NCI-H2081 (cell line): ENCODE results near the gene ZNF821.
"Not testable (repeated sequence)": the region's sequence is repeated elsewhere in the genome, so short reads cannot be mapped to it uniquely, and the experiment has no call there.

ENCODE experiments used
- DNase-seq, 2 experiments: peaks; one replicate each; lab custom pipeline; 2025; lab: John Stamatoyannopoulos, UW

ZNF821 gene

DNA sequence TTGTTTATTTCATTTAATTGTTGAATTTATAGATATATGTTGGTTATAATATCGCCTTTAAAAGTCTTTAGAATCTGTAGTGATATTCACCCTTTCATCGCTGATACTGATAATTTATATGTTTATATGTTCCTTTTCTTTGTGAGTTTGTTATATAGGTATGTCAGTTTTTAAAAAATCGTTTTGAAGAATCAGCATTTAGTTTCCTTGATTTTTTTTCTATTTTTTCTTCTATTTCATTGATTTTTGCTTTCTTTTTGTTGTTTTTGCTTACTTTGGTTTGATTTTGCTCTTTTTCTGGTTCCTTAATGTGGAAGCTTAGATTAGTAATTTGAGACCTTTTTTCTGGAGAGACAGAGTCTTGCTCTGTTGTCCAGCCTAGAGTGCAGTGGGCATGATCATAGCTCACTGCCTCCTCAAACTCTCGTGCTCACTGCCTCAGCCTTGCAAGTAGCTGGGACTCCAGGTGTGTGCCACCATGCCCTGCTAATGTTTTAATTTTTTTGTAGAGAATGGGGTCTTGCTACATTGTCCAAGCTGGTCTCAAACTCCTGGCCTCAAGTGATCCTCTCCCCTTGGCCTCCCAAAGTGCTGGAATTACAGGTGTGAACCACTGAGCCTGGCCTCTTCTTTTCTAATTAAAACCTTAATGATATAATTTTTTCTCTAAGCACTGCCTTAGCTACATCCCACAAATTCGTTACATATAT lies 18.8 kb upstream of the ZNF821 start:
- DNase-seq: no peak

DNA sequence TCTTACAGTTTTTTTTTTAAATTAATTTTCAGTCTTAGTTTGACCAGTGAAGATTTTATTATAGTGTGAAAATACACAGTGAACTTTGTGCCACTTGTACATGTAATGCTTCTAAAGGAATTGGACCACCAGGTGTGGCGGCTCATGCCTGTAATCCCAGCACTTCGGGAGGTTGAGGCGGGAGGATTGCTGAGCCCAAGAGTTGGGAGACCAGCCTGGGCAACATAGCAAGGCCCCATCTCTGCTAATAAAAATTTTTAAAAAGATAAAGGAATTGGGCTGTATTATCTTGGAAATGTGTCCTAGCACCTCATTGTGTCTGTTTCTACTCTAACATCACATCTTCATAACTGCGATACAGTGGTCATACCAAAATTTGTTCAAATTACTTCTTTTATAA lies 15.2 kb upstream of the ZNF821 start:
- DNase-seq: no peak

DNA sequence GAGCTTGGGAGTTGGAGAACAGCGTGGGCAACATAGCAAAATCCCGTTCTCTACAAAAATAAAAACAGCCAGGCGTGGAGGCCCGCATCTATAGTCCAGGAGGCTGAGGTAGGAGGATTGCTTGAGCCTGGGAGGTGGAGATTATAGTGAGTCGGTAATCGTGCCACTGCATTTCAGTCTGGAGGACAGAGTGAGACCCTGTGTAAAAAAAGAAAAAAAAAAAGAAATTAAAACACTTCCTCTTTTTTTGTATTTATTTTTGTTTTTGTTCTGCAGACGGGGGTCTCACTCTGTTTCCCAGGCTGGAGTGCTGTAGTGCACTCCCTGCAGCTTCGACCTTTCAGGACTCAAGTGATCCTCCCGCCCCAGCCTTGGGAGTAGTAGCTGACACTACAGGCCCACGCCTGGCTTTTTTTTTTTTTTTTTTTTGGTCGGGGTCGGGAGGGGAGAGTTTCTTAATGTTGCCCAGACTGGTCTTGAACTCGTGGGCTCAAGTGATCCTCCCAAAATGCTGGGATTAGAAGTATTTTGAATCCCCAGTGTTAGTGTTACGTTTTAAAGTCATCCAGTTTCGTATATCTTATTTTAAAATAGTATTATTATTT lies 12.9 kb upstream of the ZNF821 start:
- no peak for DNase-seq

DNA sequence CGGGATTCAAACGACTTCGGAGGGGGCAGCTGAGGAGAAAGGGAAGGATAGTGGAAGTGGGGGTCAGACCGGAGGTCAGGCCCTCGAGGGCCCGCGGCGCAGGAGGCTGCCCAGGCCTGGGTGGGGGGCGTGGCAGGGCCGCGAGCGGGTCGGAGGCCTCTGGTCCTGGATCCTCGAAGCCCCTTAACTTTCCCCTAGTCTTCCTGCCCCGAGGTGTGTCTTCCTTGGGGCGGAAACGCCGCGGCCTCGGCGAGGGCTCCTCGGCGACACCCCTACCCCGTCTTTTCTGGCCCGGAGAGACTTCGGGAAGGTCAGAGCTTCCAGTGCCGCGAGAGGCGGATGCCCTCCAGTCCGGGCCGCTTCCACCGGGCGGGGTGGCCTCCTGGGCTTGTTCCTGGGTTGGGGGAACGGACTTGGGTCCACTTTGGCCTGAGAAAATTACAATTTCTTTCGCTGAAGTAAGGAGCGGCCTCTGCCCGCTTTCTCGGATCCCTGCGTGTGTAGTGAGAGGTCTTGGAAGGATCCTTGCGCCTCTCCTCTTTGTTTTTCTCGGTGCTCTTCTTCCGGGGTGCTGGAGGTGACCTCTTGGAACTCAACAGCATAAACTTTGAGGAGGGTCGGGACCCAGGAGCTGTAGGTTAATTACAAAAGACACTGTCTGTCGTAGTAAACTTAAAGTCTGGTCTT lies 11.8 kb upstream of the ZNF821 start:
- DNase-seq: no peak

DNA sequence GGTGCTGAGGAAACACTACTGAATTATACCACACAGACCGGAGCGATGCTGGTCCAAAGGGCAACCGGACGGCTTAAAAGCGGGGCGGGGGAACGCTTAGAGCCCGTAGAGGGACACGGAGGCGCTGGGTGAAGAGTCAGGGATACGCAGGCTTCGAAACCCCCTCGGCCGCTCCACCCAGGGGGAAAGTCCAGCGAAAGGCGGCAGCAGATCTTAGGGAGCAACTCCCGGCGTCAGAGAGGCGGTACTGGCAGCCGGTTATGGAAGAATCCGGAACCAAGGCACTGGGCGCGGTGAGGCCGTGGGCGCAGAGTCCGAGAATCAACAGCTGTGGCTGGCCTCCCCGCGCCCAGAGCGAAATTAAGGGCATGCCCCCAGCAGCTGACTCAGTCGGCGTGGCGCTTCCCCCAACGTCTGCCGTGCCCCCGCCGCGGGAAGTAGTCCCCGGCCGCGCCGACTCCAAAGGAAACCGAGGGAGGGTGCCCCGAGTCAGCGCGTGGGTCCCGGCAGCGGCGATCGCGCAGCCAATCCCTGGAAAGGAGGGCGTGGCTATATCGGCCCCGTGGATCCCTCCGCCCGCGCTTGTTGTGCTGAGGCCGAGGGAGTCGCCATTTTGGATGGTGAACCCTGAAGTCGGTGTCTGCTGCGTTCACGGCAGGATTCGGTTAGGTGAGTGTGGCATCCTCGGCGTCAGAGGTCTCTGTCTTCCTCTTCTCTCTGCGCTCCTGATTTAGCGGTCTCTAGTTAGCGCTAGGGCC lies 11.1 kb upstream of the ZNF821 start, which contains the start of gene IST1:
Gene IST1, plus strand, starts transcription at position 611 of the 758 bp plus-strand sequence. CDS start 20,110 bp downstream, outside the sequence.
- peak; percentile 91 to 96 for DNase-seq

DNA sequence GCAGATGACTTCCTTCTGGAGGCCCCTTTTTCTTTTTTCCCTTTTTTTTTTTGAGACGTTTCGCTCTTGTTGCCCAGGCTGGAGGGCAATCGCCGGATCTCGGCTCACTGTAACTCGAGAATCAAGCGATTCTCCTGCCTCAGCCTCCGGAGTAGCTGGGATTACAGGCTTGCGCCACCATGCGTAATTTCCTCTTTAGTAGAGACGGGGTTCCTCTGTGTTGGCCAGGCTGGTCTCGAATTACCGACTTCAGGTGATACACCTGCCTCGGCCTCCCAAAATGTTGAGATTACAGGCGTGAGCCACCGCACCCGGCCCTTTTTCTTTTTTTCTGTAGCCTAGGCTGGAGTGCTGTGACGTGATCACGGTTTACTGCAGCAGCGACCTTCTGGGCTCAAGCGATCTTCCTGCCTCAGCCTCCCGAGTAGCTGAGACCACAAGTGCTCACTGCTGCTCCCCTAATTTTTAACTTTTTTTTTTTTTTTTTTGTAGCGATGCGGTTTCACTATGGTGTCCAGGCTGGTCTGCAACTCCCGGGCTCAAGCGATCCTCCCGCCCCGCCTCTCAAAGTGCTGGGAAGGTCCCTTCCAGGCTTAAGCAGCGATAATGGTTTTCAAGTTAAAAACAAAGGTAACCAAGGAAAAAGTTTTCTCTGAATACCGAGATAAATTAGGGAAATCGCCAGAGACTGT lies 10.4 kb upstream of the ZNF821 start:
- DNase-seq: peak; percentile 14 to 50

DNA sequence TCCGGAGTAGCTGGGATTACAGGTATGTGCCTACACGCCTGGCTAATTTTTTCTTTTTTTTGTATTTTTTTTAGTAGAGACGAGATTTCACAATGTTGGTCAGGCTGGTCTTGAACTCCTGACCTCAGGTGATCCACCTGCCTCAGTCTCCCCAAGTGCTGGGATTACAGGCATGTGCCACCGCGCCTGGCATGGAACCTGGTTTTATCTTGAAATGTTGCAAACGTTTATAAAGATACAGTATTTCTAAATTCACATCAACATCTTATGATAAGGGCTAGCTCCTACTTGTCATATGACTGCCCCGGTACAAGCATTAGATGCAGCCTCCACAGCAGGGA lies 9.9 kb upstream of the ZNF821 start:
- no peak for DNase-seq

DNA sequence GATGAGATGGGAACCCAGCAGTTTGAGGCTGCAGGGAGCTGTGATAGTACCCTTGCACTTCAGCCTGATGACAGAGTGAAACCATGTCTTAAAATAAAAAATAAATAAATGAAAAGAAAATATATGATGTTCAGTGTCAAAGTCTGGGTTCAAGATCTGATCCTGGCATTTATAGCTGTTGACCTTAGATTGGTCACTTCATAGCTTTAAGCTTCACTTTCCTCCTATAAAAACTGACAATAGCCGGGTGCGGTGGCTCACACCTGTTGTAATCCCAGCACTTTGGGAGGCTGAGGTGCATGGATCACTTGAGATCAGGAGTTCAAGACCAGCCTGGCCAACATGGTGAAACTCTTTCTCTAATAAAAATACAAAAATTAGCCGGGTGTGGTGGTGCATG lies 5.2 kb upstream of the ZNF821 start:
- no peak for DNase-seq

DNA sequence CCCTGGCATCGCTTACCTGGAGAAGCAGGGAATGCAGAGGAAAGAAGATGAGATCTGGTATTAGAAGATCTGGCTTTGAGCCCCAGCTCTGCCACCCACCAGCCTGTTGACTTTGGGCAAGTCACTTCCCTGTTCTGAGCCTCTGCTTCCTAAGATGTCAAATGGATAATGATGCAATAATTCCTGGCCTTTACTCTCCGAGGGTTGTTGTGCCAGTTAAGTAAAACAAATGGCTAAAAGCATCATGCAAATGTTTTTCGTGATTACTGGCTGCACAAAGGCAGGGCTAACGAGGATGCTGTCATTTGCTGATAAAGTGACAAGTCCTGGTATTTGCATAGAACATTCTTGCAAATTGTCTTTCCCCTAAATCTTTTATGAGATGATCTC lies 1.3 kb upstream of the ZNF821 start:
- no peak for DNase-seq

DNA sequence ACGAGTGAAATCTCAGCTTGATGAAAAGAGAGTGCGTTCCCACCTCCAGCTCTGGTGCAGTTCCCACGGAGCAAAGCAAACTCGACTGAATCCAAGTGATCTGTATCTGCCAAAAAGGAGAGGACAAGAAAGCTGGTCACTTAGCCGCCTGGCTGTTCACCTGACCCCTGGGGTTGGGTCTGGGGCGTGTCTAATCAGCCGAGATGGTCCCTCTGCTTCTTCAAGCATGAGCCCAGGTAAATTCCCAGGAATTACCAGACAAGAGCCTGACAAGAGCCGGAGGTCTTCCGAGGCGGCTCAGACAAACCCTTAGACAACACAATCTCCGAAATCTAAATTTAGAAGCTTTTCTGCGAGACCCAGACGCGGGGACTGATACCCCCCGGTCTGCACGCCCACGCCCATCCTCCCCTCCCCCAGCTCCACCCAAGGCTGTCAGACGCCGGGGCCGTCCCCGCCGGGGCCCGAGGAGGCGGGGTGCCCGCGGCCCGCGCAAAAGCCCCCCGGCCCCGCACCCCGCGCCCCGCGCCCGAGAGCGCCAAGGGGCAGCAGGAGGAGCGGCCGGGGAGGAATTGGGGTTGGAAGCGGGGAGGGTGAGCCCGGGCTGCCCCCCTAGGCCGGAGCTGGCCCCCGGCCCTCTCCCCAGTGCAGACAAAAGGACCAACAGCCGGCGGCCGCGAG lies 674 bp downstream of the ZNF821 start:
- DNase-seq: peak in 1 of 2 experiments; percentile 10

DNA sequence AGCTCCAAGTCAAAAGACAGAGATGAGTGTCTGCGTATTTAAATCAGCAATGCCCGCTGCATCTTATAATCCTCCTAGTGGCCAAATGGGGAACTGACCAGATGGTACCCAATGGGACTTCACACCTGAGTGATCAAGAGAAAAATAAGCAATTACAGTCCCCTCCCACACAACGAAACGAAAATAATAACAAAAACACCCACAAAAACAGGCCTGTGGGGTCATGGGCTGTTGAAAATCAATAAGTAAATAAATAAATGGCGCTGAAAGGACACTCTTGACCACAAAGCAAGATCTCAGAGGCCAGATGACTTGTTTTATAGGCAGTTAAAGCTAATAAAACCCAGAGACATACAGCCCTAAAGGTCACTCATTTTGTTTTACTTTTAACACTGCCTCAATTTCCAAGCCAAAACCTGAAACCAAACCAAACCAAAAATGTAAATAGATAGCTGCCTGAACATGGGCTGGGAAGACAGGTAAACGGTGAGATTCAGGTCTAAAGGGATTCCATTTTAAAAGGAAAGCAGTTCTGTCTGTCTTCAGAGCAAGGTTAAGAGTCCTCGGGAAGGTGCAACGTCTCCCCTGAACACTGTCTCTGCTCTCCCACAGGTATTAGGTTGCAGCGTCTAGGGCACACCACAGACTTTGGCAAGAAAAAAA lies 1.3 kb downstream of the ZNF821 start:
- peak; percentile 68 to 70 for DNase-seq

DNA sequence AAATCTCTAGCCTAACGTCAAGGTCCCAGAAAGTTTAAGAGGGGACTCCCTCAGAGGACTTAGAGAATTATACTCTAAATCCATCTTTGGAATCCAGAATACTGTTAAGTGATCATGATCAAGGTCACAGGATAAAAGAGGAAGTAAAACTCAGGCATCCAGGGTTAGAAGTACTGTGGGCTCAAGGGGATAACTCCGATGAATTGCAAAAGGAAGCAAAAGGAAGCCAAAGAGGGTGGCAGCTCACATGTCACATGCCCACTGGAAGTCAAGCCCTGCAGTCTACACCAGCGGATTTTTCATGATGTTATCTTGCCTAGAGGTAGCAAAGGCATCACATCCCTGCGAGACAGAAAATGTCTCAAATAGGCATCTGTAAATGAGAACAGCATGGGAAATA lies 3.8 kb downstream of the ZNF821 start:
- DNase-seq: no peak

DNA sequence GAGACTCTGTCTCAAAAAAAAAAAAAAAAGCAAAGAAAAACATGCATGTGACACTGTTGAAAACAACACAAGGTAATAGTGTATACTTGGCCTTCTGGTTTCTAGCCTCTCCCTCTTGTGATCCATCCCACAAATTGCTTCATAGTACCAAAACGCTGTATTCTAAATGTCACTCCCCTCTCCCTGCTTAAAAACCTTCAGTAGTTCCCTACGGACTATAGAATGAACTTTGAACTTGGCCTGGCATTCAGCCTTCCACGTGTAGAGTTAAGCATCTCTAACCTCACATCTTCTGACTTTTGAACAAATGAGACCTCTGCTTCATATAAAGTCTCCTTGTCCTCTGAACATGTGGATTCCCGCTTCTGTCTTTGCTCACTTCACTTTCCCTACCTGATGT lies 5.1 kb downstream of the ZNF821 start:
- DNase-seq: no peak

DNA sequence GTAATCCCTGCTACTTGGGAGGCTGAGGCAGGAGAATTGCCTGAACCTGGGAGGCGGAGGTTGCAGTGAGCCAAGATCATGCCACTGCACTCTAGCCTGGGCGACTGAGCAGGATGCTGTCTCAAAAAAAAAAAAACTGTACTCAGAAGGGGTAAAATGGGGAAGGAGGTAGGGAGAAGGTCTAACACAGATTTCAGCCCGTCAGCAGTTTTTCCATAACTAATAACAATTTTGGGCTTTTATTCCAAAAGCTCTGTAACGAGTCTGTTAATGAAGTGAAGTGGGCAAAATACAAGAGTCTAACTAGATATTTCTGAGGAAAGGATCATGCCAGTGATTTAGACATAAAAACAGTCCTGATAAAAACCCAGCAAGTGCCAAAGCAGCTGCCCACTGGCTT lies 10.8 kb downstream of the ZNF821 start:
- DNase-seq: no peak

DNA sequence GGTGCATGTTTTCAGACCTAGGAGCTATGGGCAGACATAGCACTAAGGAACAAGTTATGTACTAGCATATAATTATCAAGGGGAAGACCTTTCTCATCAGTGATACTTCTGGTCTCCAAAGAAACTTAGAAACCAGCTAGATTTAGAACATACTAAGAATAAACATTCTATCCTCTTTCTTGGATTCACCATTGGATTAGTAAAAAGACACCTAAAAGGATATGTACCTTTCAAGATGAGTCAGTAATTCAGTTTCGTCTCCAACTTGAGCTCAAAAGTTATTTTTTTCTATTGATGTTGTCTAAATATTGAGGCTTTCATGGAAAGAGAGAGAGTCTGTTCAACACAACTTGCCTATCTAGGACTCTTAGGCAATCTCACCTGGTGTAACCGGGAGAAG lies 13.2 kb downstream of the ZNF821 start:
- no peak for DNase-seq

DNA sequence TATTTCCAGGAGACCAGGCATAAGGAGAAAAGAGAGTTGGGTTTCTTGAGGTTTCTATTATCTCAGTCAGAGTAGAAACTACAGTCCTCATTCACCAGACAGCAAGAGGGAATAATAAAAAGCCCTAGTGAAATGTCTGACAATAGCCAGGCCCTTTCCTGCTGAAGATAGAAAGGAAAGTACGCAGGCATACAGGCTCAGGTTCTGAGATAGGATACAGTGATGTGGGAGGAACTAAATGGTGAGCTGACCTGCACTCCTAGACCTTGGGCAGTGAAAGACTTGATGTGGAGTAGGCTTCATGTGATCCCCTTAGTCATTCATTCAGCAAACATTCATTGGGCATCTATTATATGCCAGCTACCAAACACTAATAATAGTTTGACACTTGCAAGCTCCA lies 14.9 kb downstream of the ZNF821 start:
- DNase-seq: no peak

DNA sequence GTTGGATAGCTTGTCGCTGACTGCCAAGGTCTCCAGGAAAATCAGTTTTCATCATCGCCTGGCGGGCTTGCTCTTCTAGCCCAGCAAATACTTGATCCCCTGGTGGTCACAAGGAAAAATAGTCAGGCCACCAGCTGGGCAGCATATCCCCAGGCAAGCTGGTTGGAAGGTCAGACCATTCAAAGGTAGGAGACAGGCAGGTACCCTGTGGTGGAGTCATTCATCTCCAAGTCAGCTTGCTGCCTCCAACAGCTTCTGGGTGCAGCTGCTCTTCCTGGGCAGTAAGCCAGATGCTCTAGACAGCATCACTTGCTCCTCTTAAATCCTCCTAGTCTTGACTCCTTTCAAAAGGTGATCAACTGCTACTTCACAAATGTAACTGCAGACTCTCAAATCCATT lies 16.0 kb downstream of the ZNF821 start:
- peak; percentile 35 to 74 for DNase-seq

DNA sequence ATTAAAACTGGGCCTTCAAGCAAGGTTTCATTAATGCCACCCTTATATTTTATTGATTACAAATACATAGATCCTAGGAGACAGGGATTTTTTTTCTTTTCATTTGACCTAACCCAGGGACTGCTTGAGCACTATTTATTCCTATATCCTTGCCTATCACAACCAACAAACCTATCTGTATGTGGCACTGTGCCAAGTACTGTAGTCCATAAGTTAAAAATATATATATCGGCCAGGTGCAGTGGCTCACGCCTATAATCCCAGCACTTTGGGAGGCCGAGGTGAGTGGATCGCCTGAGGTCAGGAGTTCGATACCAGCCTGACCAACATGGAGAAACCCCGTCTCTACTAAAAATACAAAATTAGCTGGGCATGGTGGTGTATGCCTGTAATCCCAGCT lies 16.8 kb downstream of the ZNF821 start:
- DNase-seq: not testable (repeated sequence)

DNA sequence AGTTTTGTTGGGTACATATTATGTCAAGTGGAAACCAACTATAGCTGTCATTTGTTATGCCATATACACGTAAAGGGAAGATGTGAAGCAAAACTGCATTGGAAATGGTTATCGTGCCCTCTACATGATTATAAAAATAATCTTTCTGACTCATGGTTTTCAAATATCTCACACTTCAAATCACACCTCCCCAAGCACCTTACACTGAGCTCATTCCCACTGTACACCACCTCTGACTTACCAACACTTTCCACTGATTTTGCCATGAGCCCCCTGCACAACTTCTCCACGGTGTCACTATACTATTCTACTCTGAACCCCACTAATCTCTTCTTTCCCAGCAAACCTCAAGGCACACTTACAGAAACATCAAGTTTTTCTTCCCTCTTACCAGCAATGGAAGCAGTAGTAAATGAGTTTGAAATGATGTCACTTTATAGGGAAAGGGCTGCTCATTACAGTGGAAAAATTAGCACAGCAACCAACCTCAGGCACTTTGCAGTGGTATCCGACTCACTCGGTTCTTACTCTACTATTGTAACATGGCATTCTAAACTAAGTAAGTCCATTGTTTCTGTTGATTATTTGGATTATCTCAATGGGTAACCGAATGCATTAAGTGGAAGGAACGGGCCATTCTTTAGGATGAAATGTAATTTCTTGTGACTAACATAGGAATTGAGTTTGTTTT lies 18.7 kb downstream of the ZNF821 start:
- no peak for DNase-seq

DNA sequence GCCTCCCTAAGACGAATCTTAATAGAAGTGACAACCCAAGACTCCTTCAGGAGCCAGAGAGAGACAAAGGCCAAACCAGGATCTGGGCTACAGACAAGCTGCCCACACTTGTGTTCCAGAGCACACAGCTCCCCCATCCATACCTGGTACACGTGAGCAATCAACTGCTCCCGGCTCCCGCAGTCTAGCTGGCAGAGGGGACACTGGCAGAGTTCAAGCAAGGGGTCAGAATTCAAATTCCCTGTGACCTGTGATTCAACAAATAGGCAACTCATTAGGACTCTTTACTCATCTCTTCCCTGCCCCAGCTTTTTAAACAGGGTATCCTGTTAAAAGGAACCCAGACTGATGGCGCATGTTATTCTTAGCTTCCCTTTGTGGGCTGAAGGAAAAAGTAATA lies 20.0 kb downstream of the ZNF821 start:
- no peak for DNase-seq
